Measurements from ENCODE around the gene DGKB. TPM values are rescaled to one million over a fixed set of nuclear protein-coding genes. Genes with fewer than 3 reads are reported as not detected.
"Not testable (repeated sequence)": the region's sequence is repeated elsewhere in the genome, so short reads cannot be mapped to it uniquely, and the experiment has no call there.

Gene DGKB
- polyA plus RNA-seq, 1 donor from 2014 or later, result not detected

DNA sequence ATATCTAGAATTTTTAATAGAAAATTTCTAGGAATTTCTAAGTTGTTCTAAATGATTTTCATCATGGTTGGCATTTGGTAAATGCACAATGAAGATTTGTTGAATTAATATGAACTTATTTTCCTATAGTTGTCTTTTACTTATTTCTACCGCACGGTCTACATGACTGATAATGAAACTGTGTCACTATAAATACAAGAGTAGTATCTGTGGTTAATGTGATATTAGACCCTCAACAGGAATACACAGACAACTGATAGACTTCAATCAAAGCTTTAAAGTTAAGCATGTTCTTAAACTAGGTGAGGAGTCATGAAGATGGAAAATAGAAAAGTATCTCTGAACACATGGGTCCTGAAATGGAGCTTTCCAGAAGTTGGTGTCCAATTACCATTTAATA is 615.2 kb downstream of the DGKB start:
- Mint-ChIP-seq H3K9me3 (peaks cover 2 to 3% (median 2%) of the 10 kb centered on the region in 3 donors), H3K36me3 (no peaks in the 10 kb centered on the region), H3K27me3 (no peaks in the 10 kb centered on the region), H3K4me3 (no peak overlapping the region), H3K27ac (no peak overlapping the region), H3K4me1 (no peaks in the 10 kb centered on the region)

- H3K4me1 Mint-ChIP-seq, result no peaks in the 10 kb centered on the region
- no peaks in the 10 kb centered on the region for H3K36me3 Mint-ChIP-seq
- no peak overlapping the region for H3K27ac Mint-ChIP-seq
- no peak overlapping the region for H3K4me3 Mint-ChIP-seq
- H3K9me3 Mint-ChIP-seq, result peaks cover 2 to 3% (median 2%) of the 10 kb centered on the region in 3 donors
- no peaks in the 10 kb centered on the region for H3K27me3 Mint-ChIP-seq
These were observed 616.5 kb downstream of the DGKB start for GRCh38 chr7:14286036-14286435.

- H3K4me3 Mint-ChIP-seq, H3K27me3 Mint-ChIP-seq, H3K9me3 Mint-ChIP-seq, H3K4me1 Mint-ChIP-seq, H3K27ac Mint-ChIP-seq, H3K36me3 Mint-ChIP-seq: not testable (repeated sequence)
These were observed 623.3 kb downstream of the DGKB start for GRCh38 chr7:14279065-14279871.

DNA sequence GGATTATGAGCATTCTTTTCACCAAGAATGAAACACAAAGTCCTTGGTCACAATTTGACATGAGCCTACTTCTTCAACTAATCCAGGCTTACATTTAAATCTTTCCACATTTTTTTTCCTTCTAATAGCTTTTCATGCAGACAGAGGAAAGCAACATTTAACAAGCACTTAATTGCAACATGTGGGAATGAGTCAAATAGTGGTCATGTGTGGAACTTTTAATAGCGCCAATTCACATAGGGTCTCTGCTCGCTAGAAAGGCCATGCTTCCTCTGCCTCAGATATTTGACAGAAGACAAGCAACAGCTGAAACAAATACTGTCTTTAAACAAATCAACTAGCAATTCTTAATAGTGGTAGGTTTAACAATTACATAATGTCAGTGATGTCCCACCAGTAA is 627.2 kb downstream of the DGKB start:
- Mint-ChIP-seq H3K9me3 (peaks cover 0 to 3% (median 1%) of the 10 kb centered on the region in 3 donors), H3K27me3 (peaks cover 2% of the 10 kb centered on the region), H3K27ac (no peak overlapping the region), H3K4me1 (no peaks in the 10 kb centered on the region), H3K36me3 (no peaks in the 10 kb centered on the region), H3K4me3 (no peak overlapping the region)

DNA sequence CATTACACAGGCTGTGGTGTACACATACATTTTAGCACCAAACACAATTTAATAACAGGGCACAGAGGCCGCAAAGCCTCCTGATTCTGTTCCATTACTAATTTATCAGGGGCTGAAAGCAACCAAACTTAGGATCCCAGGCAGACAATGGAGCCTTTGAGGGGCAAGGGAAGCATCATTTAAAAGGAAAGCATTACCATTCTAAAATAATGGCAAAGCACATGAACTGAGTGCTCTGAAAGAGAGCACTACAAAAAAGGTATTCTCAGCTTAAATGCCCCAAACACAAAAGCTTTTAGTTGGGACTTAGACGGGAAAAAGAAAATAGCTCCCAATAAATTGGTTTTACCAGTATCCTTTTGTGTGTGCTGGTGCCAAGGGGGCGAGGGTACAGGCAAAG is 631.1 kb downstream of the DGKB start:
- H3K9me3 Mint-ChIP-seq, result peaks cover 0 to 3% (median 1%) of the 10 kb centered on the region in 3 donors
- peaks cover 2% of the 10 kb centered on the region for H3K36me3 Mint-ChIP-seq
- no peaks in the 10 kb centered on the region for H3K27me3 Mint-ChIP-seq
- H3K4me1 Mint-ChIP-seq, result no peaks in the 10 kb centered on the region
- H3K4me3 Mint-ChIP-seq, result no peak overlapping the region
- H3K27ac Mint-ChIP-seq, result no peak overlapping the region

DNA sequence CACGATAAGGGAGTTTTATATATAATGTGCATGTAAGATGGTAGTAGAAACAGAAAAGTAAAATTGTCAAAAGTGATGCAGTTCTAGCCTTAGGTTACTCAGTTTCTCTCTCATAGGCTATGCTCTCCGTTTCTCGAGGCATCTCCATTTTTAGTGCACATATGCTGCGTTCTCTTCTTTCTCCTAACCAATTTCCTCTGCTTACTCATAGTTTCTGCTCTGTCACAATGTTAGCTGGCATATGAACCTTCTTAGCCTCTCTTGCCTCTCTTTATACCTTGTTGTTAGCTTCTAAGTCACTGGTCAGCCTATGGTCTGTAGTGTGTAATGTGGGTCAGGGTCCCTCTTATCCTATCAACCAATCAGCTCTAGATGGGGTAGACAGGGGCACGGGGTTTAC is 632.5 kb downstream of the DGKB start:
- peaks cover 2% of the 10 kb centered on the region for H3K36me3 Mint-ChIP-seq
- no peaks in the 10 kb centered on the region for H3K27me3 Mint-ChIP-seq
- H3K9me3 Mint-ChIP-seq, result peaks cover 0 to 4% (median 1%) of the 10 kb centered on the region in 3 donors
- H3K27ac Mint-ChIP-seq, result peak overlapping the region in 1 of 3 donors; percentile 13
- H3K4me3 Mint-ChIP-seq, result no peak overlapping the region
- no peaks in the 10 kb centered on the region for H3K4me1 Mint-ChIP-seq

- H3K4me1 Mint-ChIP-seq, result no peaks in the 10 kb centered on the region
- no peak overlapping the region for H3K27ac Mint-ChIP-seq
- no peak overlapping the region for H3K4me3 Mint-ChIP-seq
- H3K9me3 Mint-ChIP-seq, result peaks cover 0 to 2% (median 0%) of the 10 kb centered on the region in 3 donors
- H3K27me3 Mint-ChIP-seq, result peaks cover 3% of the 10 kb centered on the region
- H3K36me3 Mint-ChIP-seq, result no peaks in the 10 kb centered on the region
These were observed 642.5 kb downstream of the DGKB start for GRCh38 chr7:14260011-14260410.

DNA sequence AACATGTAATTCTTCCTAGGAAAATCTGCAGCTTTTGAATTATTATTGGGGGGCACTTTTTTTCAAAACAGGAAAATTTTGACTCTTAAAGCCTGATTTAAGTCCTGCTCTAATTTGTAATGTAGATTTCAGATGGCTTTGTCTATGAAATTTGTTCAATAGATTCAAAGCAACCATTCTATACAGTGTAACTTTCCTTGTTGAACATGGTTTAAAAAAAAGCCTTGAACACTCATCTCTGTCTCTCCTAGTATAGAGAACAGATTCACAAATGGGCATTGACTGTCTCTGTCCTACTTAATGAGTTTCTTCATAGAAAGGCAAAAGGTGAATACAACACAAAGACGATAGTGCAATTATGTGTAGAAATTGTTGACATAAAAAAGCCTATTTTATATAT is 643.7 kb downstream of the DGKB start:
- Mint-ChIP-seq H3K27ac (no peak overlapping the region), H3K4me1 (no peaks in the 10 kb centered on the region), H3K36me3 (no peaks in the 10 kb centered on the region), H3K4me3 (no peak overlapping the region), H3K27me3 (peaks cover 3% of the 10 kb centered on the region), H3K9me3 (peaks cover 0 to 2% (median 0%) of the 10 kb centered on the region in 3 donors)

DNA sequence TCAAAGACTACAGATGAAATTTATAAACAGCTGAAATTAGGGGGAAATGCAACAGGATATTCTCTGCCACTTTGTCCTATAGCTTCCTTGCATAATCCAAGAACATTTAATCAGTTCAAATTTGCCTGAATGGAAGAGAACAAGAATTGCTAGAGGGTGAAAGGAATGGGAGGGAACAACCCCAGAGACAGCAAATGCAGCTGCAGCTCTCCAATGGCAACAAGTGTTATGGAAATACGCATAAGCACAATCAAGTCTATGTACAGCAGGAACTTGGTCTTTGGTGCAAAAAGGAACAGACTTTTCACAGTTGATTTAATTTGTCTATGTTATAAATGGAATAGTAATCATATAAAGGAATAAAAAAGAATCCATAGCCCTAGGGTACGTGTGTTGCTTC is 644.1 kb downstream of the DGKB start:
- H3K9me3 Mint-ChIP-seq, result peaks cover 0 to 2% (median 0%) of the 10 kb centered on the region in 3 donors
- no peaks in the 10 kb centered on the region for H3K36me3 Mint-ChIP-seq
- peaks cover 3% of the 10 kb centered on the region for H3K27me3 Mint-ChIP-seq
- no peak overlapping the region for H3K4me3 Mint-ChIP-seq
- no peak overlapping the region for H3K27ac Mint-ChIP-seq
- no peaks in the 10 kb centered on the region for H3K4me1 Mint-ChIP-seq

DNA sequence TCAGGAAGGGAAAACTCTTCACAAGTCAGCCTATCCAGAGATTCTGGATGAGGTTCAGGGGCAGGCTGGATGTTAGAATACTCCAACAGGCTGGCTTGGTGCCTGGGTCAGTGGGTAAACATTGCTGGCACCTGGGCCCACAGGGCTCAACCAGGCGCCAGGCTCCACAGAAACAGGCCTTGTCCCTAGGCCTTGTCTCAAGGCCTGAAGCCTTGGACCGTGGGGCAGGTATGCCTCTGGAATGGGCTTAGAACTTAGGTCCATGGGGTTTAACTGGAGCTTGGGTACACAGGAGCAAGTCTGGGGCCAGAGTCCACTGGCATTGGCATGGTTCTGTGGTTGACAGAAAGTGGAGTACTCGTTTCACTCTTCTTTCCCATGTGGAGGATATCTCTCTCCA is 650.1 kb downstream of the DGKB start:
- Mint-ChIP-seq H3K4me1 (no peaks in the 10 kb centered on the region), H3K4me3 (no peak overlapping the region)

DNA sequence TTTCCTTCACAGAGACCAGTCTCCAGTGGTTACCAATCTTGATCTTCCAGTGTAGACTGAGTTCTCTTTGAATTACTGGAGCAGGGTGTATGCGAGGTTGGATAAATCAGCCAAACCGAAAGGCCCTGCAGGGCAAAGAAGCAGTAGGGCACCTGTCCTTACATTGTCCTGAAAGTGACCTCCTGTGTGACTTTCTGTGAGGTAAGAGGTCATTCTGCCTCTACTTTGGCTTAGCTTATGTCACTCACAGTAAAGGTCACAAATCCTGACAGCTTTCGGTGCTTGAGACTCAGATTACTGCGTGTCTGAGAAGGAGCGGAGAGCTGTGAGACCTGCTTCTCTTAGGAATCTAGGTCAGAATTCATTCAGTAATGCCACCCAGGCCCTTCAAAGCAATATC is 660.4 kb downstream of the DGKB start:
- Mint-ChIP-seq H3K4me3 (no peak overlapping the region), H3K27me3 (no peaks in the 10 kb centered on the region), H3K27ac (no peak overlapping the region), H3K9me3 (no peaks in the 10 kb centered on the region), H3K4me1 (no peaks in the 10 kb centered on the region), H3K36me3 (no peaks in the 10 kb centered on the region)

More for the DNA sequence above, 650.1 kb downstream of the DGKB start:
- Mint-ChIP-seq H3K9me3 (peaks cover 0 to 4% (median 3%) of the 10 kb centered on the region in 3 donors), H3K36me3 (peaks cover 2% of the 10 kb centered on the region), H3K27me3 (peaks cover 3% of the 10 kb centered on the region), H3K27ac (no peak overlapping the region)

GRCh38 chr7:14236834-14237233 is 665.7 kb downstream of the DGKB start:
- no peaks in the 10 kb centered on the region for H3K9me3 Mint-ChIP-seq
- no peaks in the 10 kb centered on the region for H3K27me3 Mint-ChIP-seq
- H3K4me1 Mint-ChIP-seq, result no peaks in the 10 kb centered on the region
- no peak overlapping the region for H3K4me3 Mint-ChIP-seq
- no peak overlapping the region for H3K27ac Mint-ChIP-seq
- H3K36me3 Mint-ChIP-seq, result no peaks in the 10 kb centered on the region

DNA sequence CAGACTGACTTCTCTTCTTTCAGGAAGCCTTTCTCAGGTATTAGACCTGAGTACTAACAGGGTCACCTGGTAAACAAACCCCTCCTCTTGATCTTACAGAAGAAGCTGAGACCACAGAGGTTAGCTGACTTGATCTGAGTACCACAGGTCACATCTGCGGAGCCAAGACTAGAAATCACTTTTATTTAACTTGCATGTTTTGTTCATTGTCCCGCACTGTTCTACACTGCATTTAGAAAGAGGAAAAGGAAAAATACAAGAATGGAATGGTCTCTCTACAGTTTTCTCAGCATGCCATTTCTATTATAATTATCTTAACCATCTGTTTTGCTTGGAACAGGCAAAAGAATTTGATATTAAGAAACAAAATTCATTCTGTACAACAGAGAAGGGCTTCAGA is 667.5 kb downstream of the DGKB start:
- Mint-ChIP-seq H3K36me3 (no peaks in the 10 kb centered on the region), H3K4me3 (no peak overlapping the region), H3K27me3 (no peaks in the 10 kb centered on the region), H3K27ac (no peak overlapping the region), H3K9me3 (no peaks in the 10 kb centered on the region), H3K4me1 (no peaks in the 10 kb centered on the region)

GRCh38 chr7:14233868-14234369 is 668.6 kb downstream of the DGKB start:
- no peak overlapping the region for H3K4me3 Mint-ChIP-seq
- no peaks in the 10 kb centered on the region for H3K4me1 Mint-ChIP-seq
- H3K27me3 Mint-ChIP-seq, result no peaks in the 10 kb centered on the region
- no peaks in the 10 kb centered on the region for H3K9me3 Mint-ChIP-seq
- no peak overlapping the region for H3K27ac Mint-ChIP-seq
- H3K36me3 Mint-ChIP-seq, result no peaks in the 10 kb centered on the region

GRCh38 chr7:14233076-14233867 is 669.3 kb downstream of the DGKB start:
- Mint-ChIP-seq H3K9me3 (no peaks in the 10 kb centered on the region), H3K27ac (no peak overlapping the region), H3K4me3 (peak overlapping the region in 1 of 4 donors; percentile 37), H3K4me1 (no peaks in the 10 kb centered on the region), H3K36me3 (no peaks in the 10 kb centered on the region), H3K27me3 (no peaks in the 10 kb centered on the region)
